Measurements from ENCODE around the gene TRAF1.

TRAF1 gene

DNA sequence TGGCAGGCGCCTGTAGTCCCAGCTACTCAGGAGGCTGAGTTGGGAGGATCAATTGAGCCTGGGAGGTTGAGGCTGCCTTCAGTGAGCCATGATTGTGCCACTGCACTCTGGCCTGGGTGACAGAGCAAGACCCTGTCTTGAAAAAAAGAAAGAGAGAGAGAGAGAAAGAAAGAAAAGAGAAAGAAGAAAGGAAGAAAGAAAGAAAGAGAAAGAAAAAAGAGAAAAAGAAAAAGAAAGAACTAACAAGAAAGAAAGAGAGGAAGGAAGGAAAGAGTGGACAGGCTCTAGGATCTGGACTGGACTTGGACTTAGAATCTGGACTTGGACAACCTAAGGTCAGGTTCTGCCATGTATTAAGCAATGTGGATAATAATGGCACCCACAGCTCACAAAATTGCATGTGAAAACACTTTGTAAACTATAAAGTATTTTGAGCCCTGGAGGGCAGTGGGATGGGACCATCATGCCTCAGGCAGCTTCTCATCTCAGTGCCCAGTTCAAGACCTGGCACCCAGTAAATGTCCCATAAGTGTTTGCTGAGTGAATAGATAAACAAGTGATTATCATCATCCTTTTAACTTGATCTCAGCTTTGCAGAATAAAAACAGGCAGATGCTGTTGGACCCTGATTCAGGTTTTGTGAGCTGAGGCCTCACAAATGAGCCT lies 36.9 kb downstream of the TRAF1 start:
- no peak for DNase-seq (ENCODE audit: low read depth)

DNA sequence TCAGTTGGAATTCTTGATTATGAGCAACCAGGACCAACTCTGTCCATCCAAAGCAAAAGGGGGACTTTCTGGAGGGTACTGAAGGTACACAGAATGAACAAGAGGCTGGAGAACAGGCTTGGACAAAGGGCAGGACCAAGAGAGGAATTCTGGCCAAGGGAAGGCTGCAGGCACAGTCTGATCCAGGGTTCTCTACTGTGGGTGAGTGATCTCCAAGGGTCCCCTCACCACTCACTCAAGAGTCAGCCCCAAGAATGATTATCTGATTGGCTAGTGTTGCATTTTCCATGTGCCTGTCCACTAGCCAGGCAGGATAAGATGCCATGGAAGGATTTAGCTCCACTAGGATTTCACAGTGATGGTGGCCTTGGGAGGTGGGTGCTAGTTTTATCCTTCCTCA lies 38.0 kb downstream of the TRAF1 start:
- DNase-seq (ENCODE audit: low read depth): no peak

DNA sequence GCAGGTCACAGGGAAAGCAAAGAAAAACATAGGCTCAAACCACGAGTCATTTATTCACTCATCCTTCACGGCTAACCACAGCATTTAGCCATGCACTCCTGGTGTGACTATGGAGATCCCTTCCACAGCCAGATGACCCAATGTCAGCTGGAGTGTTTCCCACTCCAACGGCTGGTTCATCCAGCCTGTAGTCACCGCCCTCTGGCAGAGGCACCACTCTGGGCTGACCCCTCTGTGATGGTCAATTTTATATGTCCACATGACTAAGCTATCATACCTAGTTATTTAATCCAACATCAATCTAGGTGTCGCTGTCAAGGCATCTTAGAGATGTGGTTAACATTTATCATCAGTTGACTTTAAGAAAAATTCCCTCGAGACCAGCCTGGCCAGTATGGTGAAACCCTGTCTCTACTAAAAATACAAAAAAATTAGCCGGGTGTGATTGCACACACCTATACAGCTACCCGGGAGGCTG lies 40.1 kb downstream of the TRAF1 start:
- DNase-seq (ENCODE audit: low read depth): no peak

DNA sequence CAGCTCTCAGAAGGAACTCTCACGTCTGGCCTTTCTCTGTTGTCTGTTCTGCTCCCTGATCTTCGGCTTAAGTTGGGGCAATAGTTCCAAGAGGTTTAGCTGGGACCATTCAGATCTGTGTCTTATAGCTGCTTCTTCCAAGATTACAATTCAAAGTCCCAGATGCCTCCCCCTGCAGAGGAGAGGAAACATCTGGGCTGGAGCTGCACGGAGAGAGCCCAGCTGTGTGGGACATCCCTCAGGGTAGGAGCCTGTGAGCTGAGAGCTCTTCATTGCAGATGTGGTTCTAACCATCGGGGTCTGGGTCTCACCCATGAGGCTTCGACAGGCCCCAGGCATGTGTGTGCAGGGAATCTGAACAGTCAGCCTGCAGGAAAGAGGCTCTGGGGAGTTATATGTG lies 40.6 kb downstream of the TRAF1 start:
- no peak for DNase-seq (ENCODE audit: low read depth)

DNA sequence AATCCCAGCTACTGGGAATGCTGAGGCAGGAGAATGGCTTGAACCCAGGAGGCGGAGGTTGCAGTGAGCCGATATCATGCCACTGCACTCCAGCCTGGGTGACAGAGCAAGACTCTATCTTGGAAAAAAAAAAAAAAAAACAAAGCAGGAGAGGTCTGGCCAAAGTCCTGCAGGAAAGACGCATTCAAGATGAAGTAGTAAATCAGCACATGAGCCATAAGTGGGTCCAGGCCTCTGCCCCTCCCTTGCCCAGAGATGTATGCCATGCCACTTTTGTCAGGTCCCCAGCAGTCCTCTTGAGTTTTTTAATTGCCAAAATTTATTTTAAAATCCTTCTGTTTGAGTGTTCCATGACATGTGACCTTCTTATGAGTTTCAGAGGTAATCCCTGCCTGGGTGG lies 41.1 kb downstream of the TRAF1 start:
- no peak for DNase-seq (ENCODE audit: low read depth)

DNA sequence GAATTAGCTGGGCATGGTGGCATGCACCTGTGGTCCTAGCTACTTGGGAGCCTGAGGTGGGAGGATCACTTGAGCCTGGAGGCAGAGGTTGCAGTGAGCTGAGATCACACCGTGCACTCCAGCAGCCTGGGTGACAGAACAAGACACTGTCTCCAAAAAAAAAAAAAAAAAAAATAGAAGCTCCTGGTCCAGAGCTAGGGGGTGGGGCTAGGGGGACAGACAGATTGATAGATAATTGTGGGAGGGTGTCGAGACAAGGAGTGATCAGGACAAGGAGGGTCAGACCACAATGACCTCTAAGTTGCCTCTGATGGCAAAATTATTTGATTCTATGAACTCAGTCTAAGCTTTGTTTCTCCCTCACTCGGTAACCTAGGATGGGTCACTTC lies 43.0 kb downstream of the TRAF1 start:
- no peak for DNase-seq (ENCODE audit: low read depth)

DNA sequence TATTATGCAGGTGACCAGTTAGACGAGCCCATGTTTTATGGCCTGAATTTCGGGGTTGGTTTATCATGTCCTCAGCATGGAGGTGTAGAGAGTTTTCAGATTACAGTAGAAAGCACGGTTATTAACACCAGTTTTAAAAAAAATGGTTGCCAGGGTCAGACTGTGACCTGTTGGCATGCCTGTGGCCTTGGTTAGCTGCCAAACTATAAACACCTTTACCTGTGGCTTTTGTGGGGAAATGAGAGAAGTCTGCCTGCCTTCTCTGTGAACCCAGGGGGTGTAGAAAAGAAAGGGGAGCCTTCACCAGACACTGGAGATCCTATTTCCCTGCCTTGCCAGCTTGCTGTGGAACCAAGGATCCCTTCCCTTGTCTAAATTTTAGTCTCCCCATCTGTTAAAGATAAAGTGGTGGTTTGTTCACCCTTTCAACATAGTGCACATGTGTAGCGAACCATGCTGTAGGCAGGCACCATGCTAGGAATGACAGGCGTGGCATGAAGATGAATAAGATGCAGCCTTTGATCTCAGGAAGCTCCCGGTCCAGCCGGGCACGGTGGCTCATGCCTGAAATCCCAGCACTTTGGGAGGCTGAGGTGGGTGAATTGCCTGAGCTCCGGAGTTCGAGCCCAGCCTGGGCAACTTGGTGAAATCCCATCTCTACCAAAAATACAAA lies 43.5 kb downstream of the TRAF1 start:
- DNase-seq (ENCODE audit: low read depth): no peak

DNA sequence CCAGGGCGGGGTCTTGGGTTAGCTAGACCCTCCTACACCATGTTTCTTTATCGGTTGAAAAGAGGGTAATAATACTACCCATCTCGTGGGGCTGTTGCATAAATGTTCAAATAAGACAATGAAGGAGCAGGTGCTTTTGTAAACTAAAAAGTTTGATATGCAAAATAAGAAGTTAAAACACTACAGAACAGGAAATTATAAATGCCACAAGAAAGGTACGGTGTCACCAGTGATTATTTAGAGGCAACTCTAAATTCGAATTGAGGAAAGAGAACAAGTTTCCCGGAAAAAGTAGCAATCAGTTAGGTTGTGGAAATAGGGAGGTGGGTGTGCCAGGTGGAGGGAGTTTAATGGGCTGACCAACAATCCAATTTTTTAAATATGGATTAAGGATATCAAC lies 47.1 kb downstream of the TRAF1 start:
- no peak for DNase-seq (ENCODE audit: low read depth)

DNA sequence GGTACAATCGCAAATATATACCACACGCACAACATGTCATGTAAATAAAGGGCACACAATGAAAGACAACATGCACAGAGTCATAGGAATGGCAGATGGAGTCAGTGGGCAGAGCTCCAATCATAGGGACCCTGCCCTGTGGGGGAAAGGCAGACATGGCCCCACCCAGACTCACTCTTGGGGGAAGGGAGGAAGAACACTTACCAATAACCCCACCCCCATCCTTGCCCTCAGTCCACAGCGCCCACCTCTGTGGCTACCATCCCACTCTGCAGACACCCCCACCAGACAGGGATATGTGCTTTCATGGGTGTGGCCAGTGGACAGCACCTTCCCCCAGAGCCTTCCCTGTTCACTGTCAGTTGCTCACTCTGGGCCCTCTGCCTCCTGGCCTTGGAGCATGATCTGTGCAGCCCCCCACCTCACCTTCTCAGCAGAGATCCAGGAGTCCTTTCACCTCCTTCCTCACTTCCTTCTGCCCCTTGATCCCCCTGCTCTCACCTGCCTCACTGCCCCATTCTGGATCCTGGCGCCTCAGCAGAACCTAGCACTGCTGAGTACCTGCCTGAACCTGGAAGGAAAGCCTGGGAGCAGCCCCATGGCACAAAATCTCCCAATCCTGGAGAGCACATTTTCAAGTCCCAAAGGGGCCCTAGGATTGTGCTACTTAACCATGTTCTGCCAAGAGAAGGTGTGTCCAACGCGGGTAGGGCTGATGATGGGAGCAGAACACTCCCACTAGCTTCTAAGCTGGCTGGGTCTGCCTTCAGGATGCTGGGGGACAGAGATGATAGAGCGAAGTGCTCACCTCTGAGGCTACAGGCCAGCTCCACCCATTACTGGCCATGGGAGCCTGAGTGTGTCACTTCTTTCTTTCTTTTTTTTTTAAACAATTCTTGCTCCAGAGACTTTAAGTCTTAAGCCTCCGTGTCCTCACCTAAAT lies 48.1 kb downstream of the TRAF1 start:
- DNase-seq (ENCODE audit: low read depth): no peak

DNA sequence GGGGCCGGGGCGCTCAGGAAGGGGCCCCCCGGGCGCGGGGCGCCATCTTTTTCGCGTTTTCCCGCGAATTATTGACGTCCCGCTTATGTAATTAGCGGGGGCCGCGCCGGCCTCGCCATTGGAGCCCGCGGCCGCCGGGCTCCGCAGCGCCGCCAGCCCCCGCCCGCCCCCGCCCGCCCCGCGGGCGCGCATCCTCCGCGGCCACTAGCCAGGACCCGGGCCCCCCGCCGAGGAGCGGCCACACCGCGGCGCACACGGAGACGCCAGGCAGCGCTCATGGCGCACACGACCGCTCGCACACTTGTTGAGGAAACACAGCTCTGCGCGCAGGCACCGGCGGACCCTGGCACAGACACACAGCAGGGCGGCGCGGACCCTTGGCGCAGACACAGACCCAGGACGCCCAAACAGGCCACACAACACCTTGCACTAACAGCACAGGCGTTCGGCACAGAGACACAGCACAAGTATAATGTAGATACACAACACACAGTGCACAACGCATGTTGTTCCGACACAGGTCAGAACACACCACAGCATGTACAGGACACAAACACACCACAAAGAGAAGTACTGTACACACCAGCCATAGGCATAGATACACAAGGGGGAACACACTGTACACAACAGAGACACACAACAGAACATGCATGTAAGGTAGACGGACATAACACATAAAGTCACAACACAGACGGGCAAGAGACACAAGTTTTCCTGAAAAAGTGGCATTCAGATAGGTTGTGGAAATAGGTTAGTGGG lies 49.1 kb downstream of the TRAF1 start:
- peak; percentile 52 for DNase-seq (ENCODE audit: low read depth)

DNA sequence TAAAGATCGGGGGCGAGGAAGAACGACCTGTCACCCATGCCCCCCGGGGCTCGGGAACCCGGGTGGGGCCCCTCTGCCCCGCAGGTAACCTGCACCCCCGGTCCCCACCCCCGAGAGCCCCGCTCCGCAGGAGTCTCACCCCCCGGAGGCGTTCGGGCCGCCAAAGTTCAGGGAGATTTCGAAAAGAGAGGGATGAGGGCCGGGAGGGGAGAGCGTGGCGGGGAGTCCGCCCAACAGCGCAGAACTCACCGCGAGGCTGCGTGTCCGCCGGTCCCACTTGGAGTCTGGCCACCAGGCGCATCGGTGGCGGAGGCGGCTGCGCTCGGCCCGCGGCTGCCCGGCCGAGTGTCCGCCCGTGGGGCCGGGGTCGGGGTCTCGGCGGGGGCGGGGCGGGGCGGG lies 49.8 kb downstream of the TRAF1 start, which contains the start of gene PHF19:
TSS of gene PHF19 (minus strand) at position 347 of the 399 bp plus-strand sequence. CDS start 2,447 bp downstream, outside the sequence.
- no peak for DNase-seq (ENCODE audit: low read depth)

DNA sequence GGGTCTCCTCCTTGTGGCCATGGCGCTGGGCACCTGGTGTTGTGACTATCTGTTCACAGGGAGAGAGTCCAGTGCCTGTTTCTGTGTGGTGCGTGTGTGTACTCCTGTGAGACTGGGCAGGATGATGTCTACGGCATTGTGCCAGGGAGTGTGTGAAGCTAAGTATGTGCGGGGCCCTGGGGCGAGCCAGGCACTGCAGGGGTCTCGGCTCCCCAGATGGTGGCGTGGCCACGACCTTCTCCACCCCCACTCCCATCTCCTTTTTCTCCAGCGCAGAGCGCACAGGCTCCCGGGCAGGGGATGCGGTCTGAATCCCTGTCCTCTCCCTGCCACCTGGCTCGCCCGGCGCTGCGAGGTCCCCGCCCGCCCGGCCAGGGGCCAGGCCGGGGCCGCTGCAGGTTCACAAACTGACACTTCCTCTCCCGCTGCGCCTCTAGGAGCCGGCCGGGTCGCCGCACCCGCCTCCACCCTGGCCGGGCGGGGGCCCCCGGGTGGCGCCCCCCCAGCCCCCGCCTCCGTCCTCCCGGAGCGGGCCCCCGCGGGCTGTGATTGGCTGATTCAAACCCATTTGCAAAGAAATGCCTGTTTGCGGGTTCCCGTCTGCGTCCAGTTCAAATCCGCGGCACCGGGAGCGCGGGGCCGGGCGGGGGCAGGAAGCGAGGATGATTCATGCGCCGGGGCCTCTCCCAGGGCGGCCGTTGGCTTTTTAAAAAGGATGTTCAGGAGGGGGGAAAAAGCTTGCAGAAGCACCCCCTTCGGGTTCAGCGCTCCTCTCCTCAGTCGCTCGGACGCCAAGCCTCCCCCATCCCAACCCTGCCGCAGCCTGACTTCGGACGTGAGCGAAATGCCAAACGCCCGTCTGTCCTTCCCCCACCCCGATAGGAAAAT lies 50.4 kb downstream of the TRAF1 start:
- DNase-seq (ENCODE audit: low read depth): peak; percentile 76

DNA sequence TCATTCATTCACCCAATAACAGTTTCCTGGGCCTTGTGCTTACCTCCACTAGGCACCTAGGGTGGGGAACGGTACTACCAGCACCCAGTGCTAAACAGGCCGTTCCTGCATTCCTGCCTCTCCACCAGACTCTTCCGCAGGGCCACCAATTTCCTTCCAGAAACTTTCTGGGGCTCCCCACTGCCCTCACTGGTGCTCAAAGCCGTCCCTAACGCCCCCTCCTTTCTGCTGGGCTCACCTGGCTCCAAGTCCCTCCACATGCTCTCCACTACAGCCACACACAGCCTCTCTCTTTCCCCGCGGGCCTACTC lies 51.0 kb downstream of the TRAF1 start:
- DNase-seq (ENCODE audit: low read depth): no peak

DNA sequence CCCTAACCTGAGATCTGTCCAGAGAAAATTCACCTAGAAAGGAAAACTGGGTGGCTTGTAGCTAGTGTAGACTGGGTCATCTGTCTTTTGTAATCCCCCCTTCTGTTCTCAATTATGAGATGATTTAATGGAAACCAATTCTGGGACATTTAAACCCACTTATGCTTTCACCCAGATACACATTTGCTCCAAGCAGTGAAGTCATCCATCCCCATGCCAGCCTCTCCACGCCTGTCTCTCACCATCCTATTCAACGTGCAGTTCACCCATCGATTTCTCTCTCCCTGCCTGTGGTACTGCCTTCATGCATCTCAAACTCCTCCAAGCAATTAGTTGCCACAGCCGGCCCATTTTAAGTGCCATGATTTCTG lies 51.4 kb downstream of the TRAF1 start:
- DNase-seq (ENCODE audit: low read depth): no peak

DNA sequence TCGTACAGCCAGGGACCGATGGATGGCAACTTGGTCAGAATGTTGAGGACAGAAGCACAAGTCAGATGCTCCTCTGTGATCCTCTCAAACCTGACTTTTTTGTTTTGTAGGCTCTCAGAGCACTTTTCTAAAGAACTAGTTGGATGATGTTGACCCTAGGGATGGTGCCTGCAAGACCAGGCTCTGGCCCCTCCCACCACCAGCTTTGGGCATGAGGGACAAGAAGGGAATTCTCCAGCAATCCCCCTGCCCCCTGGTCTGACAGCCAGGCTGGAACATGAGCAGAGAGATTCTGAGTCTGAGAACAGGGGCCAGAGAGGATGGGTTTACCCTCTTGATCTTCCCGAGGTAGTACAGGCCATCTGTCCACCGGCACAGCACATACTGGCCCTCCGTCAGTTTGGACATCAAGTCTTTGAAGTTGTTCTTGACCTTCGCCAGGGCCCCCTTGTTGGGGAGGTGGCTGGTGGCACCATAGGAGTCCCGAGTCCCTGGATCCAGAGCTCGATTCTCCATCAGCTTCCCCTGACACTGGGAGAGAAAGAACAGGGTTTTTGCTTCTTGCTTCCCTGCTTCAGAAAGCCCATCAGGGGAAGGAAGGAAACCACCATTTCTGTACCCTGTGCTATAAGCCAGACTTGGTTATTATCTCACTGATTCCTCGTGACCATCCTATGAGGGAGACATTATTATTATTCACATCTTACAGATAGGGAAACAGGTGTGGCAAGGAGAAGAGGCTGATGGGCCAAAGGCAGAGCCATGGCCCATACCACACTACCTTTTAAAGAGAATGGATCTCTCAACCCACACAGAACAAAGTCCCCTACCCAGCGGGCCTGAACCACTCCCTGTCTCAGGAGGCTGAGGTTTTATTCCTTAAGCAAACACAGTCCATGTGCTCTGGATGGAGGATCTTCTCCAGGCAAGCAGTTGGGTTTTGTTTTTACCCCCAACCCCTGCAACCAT lies 52.1 kb downstream of the TRAF1 start:
- DNase-seq (ENCODE audit: low read depth): no peak

DNA sequence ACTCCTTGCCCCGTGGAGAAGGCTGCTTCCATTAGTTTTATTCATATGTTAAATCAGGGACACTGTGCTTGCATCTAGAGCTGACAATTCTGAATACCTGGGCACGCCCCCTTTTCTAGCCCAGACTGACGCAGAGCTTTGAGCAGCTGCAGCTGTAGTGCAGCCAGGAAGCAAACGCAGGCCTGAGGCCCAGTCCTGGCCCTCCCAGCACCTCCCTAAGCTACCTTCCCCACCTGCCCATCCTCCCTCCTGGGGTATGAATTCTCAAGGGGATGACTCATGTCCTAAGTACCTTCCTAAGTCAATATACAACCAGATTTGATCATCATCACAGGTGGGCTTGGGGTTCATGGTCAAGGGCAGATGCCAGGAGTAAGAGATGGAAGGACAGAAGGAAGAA lies 53.1 kb downstream of the TRAF1 start:
- no peak for DNase-seq (ENCODE audit: low read depth)

DNA sequence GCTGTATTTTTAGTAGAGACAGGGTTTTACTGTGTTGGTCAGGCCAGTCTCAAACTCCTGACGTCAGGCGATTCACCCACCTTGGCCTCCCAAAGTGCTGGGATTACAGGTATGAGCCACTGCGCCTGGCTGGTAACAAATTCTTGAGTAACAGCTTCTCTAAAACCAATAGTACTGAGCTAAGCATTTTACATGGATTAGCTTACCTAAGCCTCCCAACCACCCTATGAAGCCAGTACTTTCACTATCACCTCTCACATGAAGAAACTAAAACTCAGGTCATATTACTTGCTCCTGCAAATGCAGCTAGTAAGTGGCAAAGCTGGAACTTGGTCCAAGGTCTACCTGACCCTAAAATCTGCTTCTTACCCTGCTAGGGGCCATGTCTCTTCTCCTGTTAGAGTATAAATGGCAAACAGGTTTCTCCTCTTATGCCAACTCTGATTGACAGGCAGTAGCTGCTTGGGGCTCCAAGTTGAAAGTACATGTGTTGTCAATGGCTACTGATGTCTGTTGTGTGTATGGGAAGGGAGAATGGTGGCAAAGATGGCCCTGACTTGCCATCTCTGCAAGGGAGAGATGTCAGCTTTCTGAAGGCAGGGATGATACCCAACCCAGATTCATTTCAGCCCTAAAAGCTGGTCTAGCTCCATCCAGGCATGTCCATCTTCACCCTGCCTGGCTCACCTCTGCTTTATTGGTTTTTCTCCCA lies 53.6 kb downstream of the TRAF1 start:
- no peak for DNase-seq (ENCODE audit: low read depth)

DNA sequence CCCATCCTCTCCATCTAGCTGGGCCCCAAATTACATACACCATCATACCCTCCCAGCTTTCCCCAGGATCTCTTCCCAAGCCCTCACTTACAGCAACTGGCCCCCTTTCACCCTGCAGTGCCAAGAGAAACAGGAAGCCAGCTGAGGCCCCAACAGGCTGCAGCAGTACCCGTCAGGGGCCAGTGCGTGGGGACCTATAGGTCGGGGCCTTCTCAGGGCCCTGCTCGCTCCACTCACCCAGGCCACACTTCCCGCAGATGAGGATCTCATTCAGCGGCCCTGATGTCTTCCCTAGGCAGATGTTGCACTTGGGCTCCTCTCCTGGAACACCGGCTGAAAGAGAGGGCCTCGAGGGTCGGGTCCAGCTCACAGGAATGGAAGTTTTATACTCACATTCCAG lies 56.4 kb downstream of the TRAF1 start:
- DNase-seq (ENCODE audit: low read depth): no peak

DNA sequence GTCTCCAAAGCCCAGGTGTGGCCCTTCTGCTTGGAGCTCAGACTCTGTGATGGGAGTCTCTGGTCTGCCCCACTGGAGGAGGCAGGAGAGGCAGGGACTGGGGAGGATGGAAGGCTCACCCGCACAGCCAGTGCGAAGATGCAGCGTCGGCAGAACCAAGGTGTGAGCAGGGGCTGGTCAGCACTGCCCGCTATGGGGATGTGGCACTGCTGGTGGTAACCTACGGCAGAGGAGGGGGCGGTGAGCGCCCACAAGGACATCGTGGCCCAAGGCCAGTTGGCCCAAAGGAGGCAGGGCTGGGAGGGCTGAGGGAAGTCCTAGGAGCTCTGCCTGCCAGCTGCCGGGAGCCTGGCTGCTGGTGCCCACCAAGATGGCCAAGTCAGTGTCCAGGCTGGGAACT lies 56.9 kb downstream of the TRAF1 start:
- DNase-seq (ENCODE audit: low read depth): no peak

DNA sequence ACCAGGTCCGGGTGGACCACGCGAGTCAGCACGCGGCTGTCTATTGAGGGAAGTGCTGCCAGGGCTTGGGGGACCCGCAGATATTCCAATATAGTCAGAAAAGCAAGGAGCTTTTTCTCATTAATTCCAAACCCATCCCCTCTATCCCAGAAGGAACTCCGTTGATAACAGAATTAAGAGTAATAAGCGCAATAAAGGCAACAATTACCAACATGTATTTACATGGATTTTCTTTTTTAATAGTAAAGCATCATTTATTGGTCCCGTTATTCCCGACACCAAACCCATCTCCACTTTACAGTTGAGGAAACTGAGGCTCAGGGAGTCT lies 57.3 kb downstream of the TRAF1 start:
- no peak for DNase-seq (ENCODE audit: low read depth)

Measured in stimulated activated CD8-positive, alpha-beta memory T cell treated with anti-CD3 and anti-CD28 coated beads, Interleukin-4, amount 100 ng/mL, for 24 hours (primary cell).